NCI-H2107 (cell line): Measurements from ENCODE around the gene USP30.

Source experiments
- DNase-seq: peaks from one replicate; lab custom pipeline; 2025; lab: John Stamatoyannopoulos, UW

USP30 gene

DNA sequence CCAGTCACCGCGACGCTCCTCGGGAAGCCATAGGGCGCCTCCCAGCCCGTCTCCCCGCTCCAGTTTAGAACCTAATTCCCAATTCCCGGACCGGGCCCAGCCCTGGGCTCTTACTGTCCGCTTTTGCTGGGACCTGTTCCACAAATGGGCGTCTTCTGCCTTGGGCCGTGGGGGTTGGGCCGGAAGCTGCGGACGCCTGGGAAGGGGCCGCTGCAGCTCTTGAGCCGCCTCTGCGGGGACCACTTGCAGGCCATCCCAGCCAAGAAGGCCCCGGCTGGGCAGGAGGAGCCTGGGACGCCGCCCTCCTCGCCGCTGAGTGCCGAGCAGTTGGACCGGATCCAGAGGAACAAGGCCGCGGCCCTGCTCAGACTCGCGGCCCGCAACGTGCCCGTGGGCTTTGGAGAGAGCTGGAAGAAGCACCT, 45.8 kb downstream of the USP30 start:
- DNase-seq, result no peak

- no peak for DNase-seq
These were observed 46.3 kb downstream of the USP30 start for GRCh38 chr12:109098651-109099050.

- no peak for DNase-seq
These were observed 47.1 kb downstream of the USP30 start for GRCh38 chr12:109099431-109100020.

DNA sequence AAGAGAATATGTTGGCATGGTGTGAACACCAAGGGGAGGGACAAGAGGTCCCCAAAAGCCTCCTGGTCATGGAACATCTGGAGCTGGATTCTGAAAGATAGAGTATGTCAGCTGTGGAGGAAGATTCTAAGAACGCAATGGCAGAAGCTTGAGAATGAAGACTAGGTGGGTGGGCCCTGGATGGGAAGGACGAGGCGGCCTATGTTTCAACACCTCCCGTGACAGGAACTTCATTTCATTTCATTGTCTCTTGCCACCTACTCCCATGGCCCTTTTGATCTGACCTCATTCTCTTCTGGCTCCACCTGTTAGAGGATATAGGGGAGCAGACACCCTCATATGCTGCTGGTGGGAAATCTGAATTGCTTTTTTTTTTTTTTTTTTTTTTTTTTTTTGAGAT, 48.4 kb downstream of the USP30 start:
- DNase-seq, result no peak

- DNase-seq, result no peak
These were observed 50.1 kb downstream of the USP30 start for GRCh38 chr12:109102491-109102890.

DNA sequence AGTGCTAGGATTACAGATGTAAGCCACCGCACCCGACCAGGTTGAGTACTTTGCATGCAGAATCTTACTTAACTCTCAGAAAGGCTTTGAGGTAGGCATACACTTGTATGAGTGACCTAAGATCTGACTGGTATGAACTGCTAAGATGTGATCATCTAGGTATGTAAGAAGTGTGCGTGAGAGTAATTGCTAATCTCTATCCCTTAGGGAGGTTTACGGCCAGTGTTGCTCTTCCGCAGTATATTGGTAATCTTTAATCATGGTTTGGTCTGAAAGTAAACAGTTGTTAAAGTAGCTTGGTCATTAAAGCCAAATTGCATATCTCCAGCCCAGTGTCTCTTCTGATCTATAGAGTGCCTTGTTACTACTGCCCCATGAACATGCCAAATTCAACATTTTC, 52.8 kb downstream of the USP30 start:
- DNase-seq, result no peak

- DNase-seq, result no peak
These were observed 57.5 kb downstream of the USP30 start for GRCh38 chr12:109109746-109110350.

- DNase-seq, result no peak
These were observed 58.7 kb downstream of the USP30 start for GRCh38 chr12:109110988-109111495.

GRCh38 chr12:109112720-109113465, 60.5 kb downstream of the USP30 start:
- DNase-seq, result no peak

GRCh38 chr12:109113661-109114321, 61.4 kb downstream of the USP30 start:
- DNase-seq, result no peak

- DNase-seq, result no peak
These were observed 62.3 kb downstream of the USP30 start for GRCh38 chr12:109114644-109115043.

- no peak for DNase-seq
These were observed 63.0 kb downstream of the USP30 start for GRCh38 chr12:109115404-109115757.

- DNase-seq, result no peak
These were observed 63.6 kb downstream of the USP30 start, which contains the start of gene ACACB for GRCh38 chr12:109115758-109116610. Gene ACACB, plus strand, starts transcription at chr12:109116587. Its CDS starts 22,819 bp downstream, at chr12:109139406.

DNA sequence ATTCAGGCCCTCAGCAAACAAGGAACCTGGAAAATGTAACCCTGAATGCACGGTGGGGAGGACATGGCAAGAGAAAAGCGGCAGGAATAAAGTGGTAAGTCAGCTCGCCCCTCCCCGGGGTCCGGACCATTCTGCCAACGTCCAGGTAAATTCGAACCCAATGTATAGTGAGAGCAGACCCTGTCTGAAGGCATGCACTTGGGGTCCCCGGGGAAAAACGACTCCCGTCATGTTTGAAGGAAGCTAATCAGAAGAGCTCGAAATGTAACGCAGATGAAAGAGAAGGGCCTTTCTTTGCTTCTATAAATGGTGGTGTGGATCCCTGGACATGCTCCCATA, 64.2 kb downstream of the USP30 start:
- no peak for DNase-seq

- no peak for DNase-seq
These were observed 67.7 kb downstream of the USP30 start for GRCh38 chr12:109120095-109120494.

- no peak for DNase-seq
These were observed 68.2 kb downstream of the USP30 start for GRCh38 chr12:109120557-109120956.

GRCh38 chr12:109121346-109121880, 69.0 kb downstream of the USP30 start:
- no peak for DNase-seq

DNA sequence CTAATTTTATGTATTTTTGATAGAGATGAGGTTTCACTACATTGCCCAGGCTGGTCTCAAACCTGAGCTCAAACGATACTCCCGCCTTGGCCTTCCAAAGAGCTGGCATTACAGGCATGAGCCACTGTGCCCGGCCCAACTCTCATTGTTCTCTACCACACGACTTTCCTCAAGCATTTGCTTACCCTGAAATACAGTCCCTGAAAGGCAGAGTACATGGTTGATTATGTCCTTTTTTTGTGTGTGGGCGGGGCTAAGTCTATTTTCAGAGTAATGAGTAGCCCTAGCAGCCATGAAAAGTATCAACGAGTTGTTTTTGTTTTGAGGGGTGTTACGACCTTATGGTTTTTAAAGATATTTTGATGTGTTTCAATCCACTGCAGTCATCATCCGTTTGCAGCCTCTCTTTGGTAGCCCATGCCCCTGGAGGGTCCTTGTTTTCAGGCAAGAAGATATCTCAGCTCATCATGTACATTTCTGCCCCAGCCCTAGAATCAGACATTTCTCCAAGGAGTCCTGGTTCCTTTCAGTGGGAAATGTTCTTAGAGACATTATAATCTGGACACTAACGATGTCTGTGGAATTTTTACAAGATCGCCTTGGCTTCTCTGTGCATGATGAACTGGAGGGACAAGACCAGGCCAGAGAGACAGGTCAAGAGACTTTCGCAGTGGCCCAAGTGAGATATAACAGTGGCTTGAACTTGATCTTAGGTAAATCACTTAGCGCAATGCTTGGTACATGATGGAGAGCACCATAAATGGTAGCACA, 72.7 kb downstream of the USP30 start:
- no peak for DNase-seq

DNA sequence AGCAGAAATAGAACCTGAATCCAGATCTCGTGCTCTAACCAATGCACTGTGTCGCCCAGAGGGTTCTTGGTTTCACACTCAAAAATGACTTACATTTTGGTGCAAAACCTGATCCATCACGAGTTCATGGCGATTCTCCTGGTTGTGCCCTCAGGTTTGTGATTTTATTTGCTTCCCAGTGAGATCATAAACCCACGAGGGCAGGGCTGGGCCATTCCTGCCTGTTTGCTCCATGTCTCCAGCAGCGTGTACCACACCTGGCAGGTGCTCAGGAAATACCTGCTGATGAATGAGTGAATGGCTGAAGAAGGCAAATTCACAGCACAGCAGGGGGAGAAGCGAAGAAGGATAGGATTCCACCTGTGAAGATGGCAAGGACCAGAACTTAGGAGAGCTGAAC, 73.4 kb downstream of the USP30 start:
- DNase-seq, result no peak

DNA sequence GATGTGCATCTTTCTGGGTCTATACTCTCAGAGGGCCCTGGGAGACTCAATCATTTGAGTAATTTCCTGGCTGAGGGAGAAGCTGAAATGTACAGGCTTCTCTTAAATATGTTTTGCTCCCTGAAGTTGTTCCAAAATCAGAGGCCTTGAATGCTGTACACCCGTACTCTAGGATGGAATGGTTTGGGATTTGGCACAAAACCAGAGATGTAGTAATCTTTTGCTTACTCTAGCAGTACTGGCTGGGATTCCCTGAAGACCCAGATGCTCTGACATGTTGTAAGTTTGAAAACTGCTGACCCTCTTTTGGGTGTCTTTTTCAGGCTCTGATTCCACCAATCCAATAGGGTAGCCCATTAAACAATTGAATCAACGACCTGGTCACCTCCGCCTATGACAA, 74.4 kb downstream of the USP30 start:
- no peak for DNase-seq
